ENCODE results near the gene CACNA1S.

The CACNA1S gene

DNA sequence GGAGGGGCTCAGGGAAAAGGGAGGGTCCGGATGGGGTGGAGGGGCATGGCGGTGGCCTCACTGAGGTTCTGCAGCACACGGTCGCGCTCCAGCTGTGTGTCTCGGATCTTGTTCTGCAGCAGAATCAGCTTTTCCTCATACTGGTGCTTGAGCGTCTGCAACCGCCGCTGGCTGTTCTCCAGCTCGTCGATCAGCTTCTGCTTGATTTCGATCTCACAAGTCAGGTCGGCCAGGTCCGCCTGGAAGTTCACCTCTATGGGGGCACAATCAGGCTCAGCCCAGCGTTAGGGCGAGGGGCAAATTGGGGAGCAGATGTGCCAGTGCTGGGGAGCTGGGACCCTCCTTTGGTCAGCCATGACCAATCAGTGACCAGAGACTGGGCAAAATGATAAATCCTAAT lies 113.9 kb downstream of the CACNA1S start:
- peaks cover 0 to 18% (median 8%) of the 10 kb centered on the region in 10 experiments; a peak in 8 of 20 replicates for H3K4me1 ChIP-seq
- H3K27me3 ChIP-seq: no peaks in the 10 kb centered on the region
- H3K27ac ChIP-seq: no peak overlapping the region
- H3K36me3 ChIP-seq: peaks cover 67 to 99% (median 94%) of the 10 kb centered on the region in 11 experiments
- no peak overlapping the region for H3K9ac ChIP-seq
- 0 out of 22 replicates have a peak overlapping the region, but pooled peaks of 2 of the 11 experiments have one; percentile 2 to 17 for H3K4me2 ChIP-seq
- TF ChIP-seq Cebpa-rat (IDR thresholded peaks at IDR 0.05): no peak
- no peak overlapping the region for H3K4me3 ChIP-seq
- H4K20me1 ChIP-seq: peaks cover 0 to 86% (median 34%) of the 10 kb centered on the region in 11 experiments; a peak in 17 of 22 replicates
- no peaks in the 10 kb centered on the region for H3K9me3 ChIP-seq (replicated peaks in 1 of 11)

DNA sequence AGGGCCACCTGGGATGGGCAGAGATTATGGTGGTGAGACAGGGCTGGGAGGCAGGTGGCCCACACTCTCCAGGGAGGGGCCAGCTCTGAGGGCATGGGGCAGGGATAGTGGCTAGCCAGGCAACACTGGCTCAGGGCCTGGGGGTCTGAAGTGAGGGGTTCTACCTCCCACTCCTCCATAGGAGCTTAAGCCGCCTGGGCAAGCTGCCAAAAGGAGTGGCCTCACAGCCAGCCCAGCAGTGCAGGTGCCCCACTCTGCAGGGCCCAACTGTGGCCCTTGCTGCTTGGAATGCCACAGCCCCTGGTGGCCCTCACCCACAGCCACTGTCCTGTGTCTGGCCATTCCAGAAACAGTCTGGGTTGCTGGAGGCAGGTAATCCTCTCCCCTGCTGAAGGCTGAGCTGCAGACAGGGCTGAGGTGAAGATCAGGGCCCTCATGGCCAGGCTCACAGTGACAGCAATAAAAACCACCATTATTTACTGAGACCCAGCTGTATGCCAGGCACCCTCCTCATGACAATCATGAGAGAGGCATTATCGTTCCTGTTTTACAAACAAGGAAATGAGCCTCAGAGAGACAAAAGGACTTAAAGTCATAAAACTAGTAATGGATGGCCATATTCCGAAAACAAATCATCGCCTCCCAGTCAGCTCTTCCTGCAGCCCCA lies 119.7 kb downstream of the CACNA1S start:
- peaks cover 74 to 99% (median 97%) of the 10 kb centered on the region in 11 experiments for H3K36me3 ChIP-seq

DNA sequence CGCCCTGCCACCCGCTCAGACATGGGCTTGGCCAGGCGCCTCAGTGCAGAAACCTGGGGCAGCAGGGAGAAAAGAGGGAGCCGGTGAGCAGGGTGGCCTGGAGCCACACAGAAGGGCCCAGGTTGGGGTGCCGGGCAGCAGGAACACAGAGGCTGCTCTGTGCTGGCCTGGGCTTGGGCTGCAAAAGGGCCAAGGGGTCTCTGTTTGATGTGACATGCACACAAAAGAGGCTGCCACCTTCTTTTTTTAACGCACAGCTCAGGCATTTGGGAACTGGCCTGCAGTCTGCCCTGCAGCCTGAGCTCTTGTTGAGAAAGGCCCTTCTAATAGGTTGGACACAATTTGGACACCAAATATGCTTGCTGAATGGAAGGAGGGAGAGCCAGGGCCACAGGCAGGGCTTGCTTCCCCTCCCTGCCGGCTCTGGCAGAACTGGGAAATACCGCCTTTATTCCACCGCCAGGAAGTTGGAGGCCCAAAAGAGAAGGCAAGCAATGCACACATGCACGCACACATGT lies 121.1 kb downstream of the CACNA1S start:
- Histone ChIP-seq H3K4me2 (no peak overlapping the region), H3K36me3 (peaks cover 85 to 99% (median 98%) of the 10 kb centered on the region in 11 experiments), H3K27me3 (no peaks in the 10 kb centered on the region), H4K20me1 (peaks cover 0 to 80% (median 37%) of the 10 kb centered on the region in 11 experiments; a peak in 16 of 22 replicates), H3K9me3 (replicated peaks in 1 of 11) (no peaks in the 10 kb centered on the region), H3K4me1 (peaks cover 0 to 27% (median 19%) of the 10 kb centered on the region in 10 experiments; a peak in 15 of 20 replicates), H3K27ac (no peak overlapping the region), H3K9ac (no peak overlapping the region; a peak in 1 of 22 replicates), H3K4me3 (no peak overlapping the region)
- no peak for TF ChIP-seq Cebpa-rat (IDR thresholded peaks at IDR 0.05)

More for the DNA sequence above, 119.7 kb downstream of the CACNA1S start:
- no peak overlapping the region for H3K4me3 ChIP-seq
- H4K20me1 ChIP-seq: peaks cover 0 to 84% (median 38%) of the 10 kb centered on the region in 11 experiments; a peak in 17 of 22 replicates
- H3K4me1 ChIP-seq: peaks cover 4 to 24% (median 20%) of the 10 kb centered on the region in 10 experiments; a peak in 17 of 20 replicates
- no peak for TF ChIP-seq Cebpa-rat (IDR thresholded peaks at IDR 0.05)
- H3K9me3 ChIP-seq (replicated peaks in 1 of 11): no peaks in the 10 kb centered on the region
- H3K27ac ChIP-seq: no peak overlapping the region
- peak overlapping the region in 1 of 11 experiments; percentile 62; a peak in 2 of 22 replicates for H3K4me2 ChIP-seq
- no peaks in the 10 kb centered on the region for H3K27me3 ChIP-seq
- peak overlapping the region in 1 of 11 experiments; percentile 13; a peak in 1 of 22 replicates for H3K9ac ChIP-seq

DNA sequence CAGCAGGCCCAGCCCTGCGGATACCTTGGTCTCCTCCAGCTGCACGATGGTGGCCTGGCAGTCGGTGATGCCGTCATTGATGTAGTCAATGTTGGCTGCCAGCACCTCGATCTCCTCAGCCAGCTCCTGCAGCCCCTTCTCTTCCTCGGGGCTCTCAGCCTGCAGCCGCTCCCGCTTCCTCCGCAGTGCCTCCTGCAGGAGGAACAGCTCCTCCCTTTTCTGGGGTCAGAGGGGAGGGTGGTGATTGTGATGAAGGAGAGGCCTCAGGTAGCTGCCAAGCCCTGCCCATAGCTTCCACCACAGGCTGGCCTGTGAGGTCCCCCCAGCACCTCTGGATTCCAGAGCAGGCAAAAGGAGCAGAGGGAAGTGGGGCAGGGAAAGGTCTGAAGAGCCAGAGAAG lies 122.1 kb downstream of the CACNA1S start:
- Histone ChIP-seq H3K4me1 (peaks cover 0 to 31% (median 19%) of the 10 kb centered on the region in 10 experiments; a peak in 15 of 20 replicates), H3K36me3 (peaks cover 81 to 97% (median 95%) of the 10 kb centered on the region in 11 experiments), H3K9ac (peak overlapping the region in 2 of 11 experiments; percentile 5 to 16; a peak in 1 of 22 replicates), H3K27me3 (no peaks in the 10 kb centered on the region), H3K4me2 (peak overlapping the region in 7 of 11 experiments; percentile 15 to 61 (median 48); a peak in 12 of 22 replicates), H3K27ac (no peak overlapping the region), H4K20me1 (peaks cover 0 to 74% (median 32%) of the 10 kb centered on the region in 11 experiments; a peak in 16 of 22 replicates), H3K9me3 (replicated peaks in 1 of 11) (no peaks in the 10 kb centered on the region), H3K4me3 (no peak overlapping the region)
- no peak for TF ChIP-seq Cebpa-rat (IDR thresholded peaks at IDR 0.05)

All from BLaER1 treated with 17β-estradiol and CSF1 and Interleukin-3, amounts not matched to agents 10 nM and 100 nM (cell line).